GM12878 (cell line): ENCODE results near the gene PRKCD. TPM values are rescaled to one million over a fixed set of nuclear protein-coding genes. Genes with fewer than 3 reads are reported as not detected.

ENCODE experiments used
- ATF7 ChIP-seq: fragments of 450-650 bp; IDR thresholded peaks from 2 replicates; pipeline ENCODE4 v1.6.1; 2016; ENCODE audit warnings: low read depth, mild to moderate bottlenecking
- CHD1 ChIP-seq: IDR thresholded peaks from 2 replicates; pipeline ENCODE4 v1.6.1; 2012; ENCODE audit warnings: low read depth, low read length, improper control_type of control experiment
- CHD4 ChIP-seq: fragments of 200-600 bp; sonication (generic); IDR thresholded peaks from 2 replicates; pipeline ENCODE4 v1.6.1; 2016; ENCODE audit warnings: mild to moderate bottlenecking
- CREM ChIP-seq: IDR thresholded peaks from 2 replicates; pipeline ENCODE4 v1.6.1; 2014; ENCODE audit warnings: antibody characterized with exemption, low read depth
- CTCF ChIP-seq, 3 experiments: IDR thresholded peaks in 2 of 3; conservative IDR thresholded peaks in 1 of 3; 2 replicates each; pipeline ENCODE4 v1.5.1; 2011; ENCODE audit warnings: low read depth in 3 of 3, low read length in 3 of 3, mild to moderate bottlenecking in 3 of 3, control low read depth in 2 of 3, moderate library complexity in 2 of 3, inconsistent platforms in 1 of 3, mixed read lengths in 1 of 3; ENCODE audit not compliant: control insufficient read depth in 2 of 3, insufficient read depth in 1 of 3; ENCODE audit errors: extremely low read depth in 1 of 3
- FOS ChIP-seq: IDR thresholded peaks from 3 replicates; pipeline ENCODE4 v1.6.1; 2011; ENCODE audit warnings: borderline replicate concordance; ENCODE audit not compliant: insufficient read length; ENCODE audit errors: extremely low read depth
- FOXK2 ChIP-seq: fragments of 450-650 bp; IDR thresholded peaks from 2 replicates; pipeline ENCODE4 v1.6.1; 2017; ENCODE audit warnings: mild to moderate bottlenecking, moderate library complexity
- HDAC6 ChIP-seq: fragments of 200-600 bp; sonication (generic); IDR thresholded peaks from one replicate; pipeline ENCODE4 v1.8.0; 2017; ENCODE audit warnings: antibody characterized with exemption; ENCODE audit not compliant: unreplicated experiment
- JUNB ChIP-seq: IDR thresholded peaks from 2 replicates; pipeline ENCODE4 v1.6.1; 2016; ENCODE audit warnings: antibody characterized with exemption, mild to moderate bottlenecking
- KAT2A ChIP-seq: conservative IDR thresholded peaks from 2 replicates; pipeline ENCODE4 v1.6.1; 2011; ENCODE audit warnings: low read depth, low read length; ENCODE audit not compliant: control insufficient read depth
- MAX ChIP-seq: IDR thresholded peaks from 2 replicates; pipeline ENCODE4 v1.6.1; 2012; ENCODE audit warnings: low read depth, low read length, improper control_type of control experiment
- MLLT1 ChIP-seq: fragments of 450-650 bp; IDR thresholded peaks from 2 replicates; pipeline ENCODE4 v1.6.1; 2016; ENCODE audit warnings: mild to moderate bottlenecking
- MTA3 ChIP-seq: IDR thresholded peaks from 2 replicates; pipeline ENCODE4 v1.6.1; 2012; ENCODE audit warnings: low read length, inconsistent platforms, borderline replicate concordance
- NFYB ChIP-seq: IDR thresholded peaks from 2 replicates; pipeline ENCODE4 v1.6.1; 2011; ENCODE audit warnings: low read depth, mild to moderate bottlenecking, low read length, improper control_type of control experiment, moderate library complexity; ENCODE audit not compliant: insufficient read depth
- PAX5 ChIP-seq: IDR thresholded peaks from 2 replicates; pipeline ENCODE4 v1.6.1; 2011; ENCODE audit warnings: low read depth, low read length, borderline replicate concordance
- POLR2AphosphoS5 ChIP-seq: IDR thresholded peaks from 2 replicates; pipeline ENCODE4 v1.6.1; 2011; ENCODE audit warnings: mild to moderate bottlenecking, low read length, inconsistent platforms
- RBBP5 ChIP-seq: fragments of 200-600 bp; sonication (generic); conservative IDR thresholded peaks from 2 replicates; pipeline ENCODE4 v1.6.1; 2016
- RELB ChIP-seq: fragments of 450-650 bp; IDR thresholded peaks from 2 replicates; pipeline ENCODE4 v1.6.1; 2017; ENCODE audit warnings: low read depth, mild to moderate bottlenecking, moderate library complexity
- REST ChIP-seq: IDR thresholded peaks from 2 replicates; pipeline ENCODE4 v1.6.1; 2012; ENCODE audit warnings: mild to moderate bottlenecking, low read depth, low read length
- RUNX3 ChIP-seq: IDR thresholded peaks from 2 replicates; pipeline ENCODE4 v1.6.1; 2012; ENCODE audit warnings: low read length, inconsistent platforms
- SMARCA5 ChIP-seq: fragments of 450-650 bp; IDR thresholded peaks from 2 replicates; pipeline ENCODE4 v1.6.1; 2017; ENCODE audit warnings: mild to moderate bottlenecking
- SUPT20H ChIP-seq: IDR thresholded peaks from 2 replicates; pipeline ENCODE4 v1.6.1; 2011; ENCODE audit warnings: low read depth, mild to moderate bottlenecking, low read length, moderate library complexity, borderline replicate concordance; ENCODE audit not compliant: control insufficient read depth
- ZNF622 ChIP-seq: fragments of 450-650 bp; IDR thresholded peaks from 2 replicates; pipeline ENCODE4 v1.6.1; 2017; ENCODE audit warnings: mild to moderate bottlenecking, inconsistent platforms
- ZSCAN29 ChIP-seq: fragments of 450-650 bp; IDR thresholded peaks from 2 replicates; pipeline ENCODE4 v1.6.1; 2017; ENCODE audit warnings: mild to moderate bottlenecking, moderate library complexity
- polyA plus RNA-seq, 11 experiments: library from polyadenylated mRNA; depleted of rRNA in 4 of 11; unstranded in 6 of 11; stranded (reverse) in 5 of 11; fragments of >200 nt; fragmentation: Nextera tagmentation in 4 of 11; fragmentation: Illumina TruSeq in 1 of 11; extraction: Ambion mirVana in 4 of 11; extraction: Trizol in 1 of 11; gene quantifications; 1 replicate in 1 of 11; 2 replicates in 10 of 11; pipeline versions ENCODE4 v1.2.1 to v1.2.3, GENCODE V29; 2011 to 2016; ENCODE audit warnings: inconsistent platforms in 2 of 11, missing spikeins in 2 of 11, low read depth in 1 of 11
- total RNA-seq, 4 experiments: library from RNA; depleted of rRNA in 3 of 4; stranded (reverse); fragments of >200 nt in 3 of 4; fragmentation: Illumina TruSeq in 1 of 4; extraction: Trizol in 1 of 4; gene quantifications; 2 replicates each; pipeline versions ENCODE4 v1.2.1 to v1.2.3, GENCODE V29; 2013 to 2021

Gene PRKCD
- total and polyA plus RNA-seq, 10 of the 15 experiments (the other 5 are each of a cell fraction or from before 2014, with no cell fraction given): 10.0 to 114 (median 42.4) TPM

- TF ChIP-seq CTCF (IDR thresholded peaks at IDR 0.05 in 2 of 3, conservative IDR thresholded peaks at IDR 0.05 in 1 of 3; ENCODE audit: control insufficient read depth in 2 of 3, extremely low read depth in 1 of 3, insufficient read depth in 1 of 3, low read depth in 3 of 3, low read length in 3 of 3) (peak; percentile 86 to 97 (median 94)), CREM (peak; percentile 73), ATF7 (peak; percentile 47; the same call in 1 of the 2 replicates), PAX5 (no peak), CHD4 (no peak), RELB (no peak), JUNB (no peak), POLR2AphosphoS5 (no peak), MLLT1 (0 out of 2 replicates have a peak, but pooled peaks have one; percentile 26), RBBP5 (no peak), MAX (no peak), KAT2A (no peak), HDAC6 (no peak), RUNX3 (peak; percentile 89), ZSCAN29 (no peak), ZNF622 (no peak), MTA3 (no peak), NFYB (no peak), SMARCA5 (0 out of 2 replicates have a peak, but pooled peaks have one; percentile 58), SUPT20H (no peak), FOXK2 (no peak), CHD1 (no peak), REST (no peak), FOS (no peak)
These were observed 47.0 kb upstream of the PRKCD start (continued) for GRCh38 chr3:53114011-53114400.
